ENCODE data around the gene STK32B.

GRCh38 chr4:5452156-5452555 is 400.9 kb downstream of the STK32B start:
- TF ChIP-seq EZH2 (IDR thresholded peaks at IDR 0.05; ENCODE audit: low read length, unreplicated experiment) (no peak), CTCF (conservative IDR thresholded peaks at IDR 0.05; ENCODE audit: low read depth, low read length) (no peak), EZH2phosphoT487 (IDR thresholded peaks at IDR 0.05; ENCODE audit: borderline replicate concordance, low read length) (no peak)
